Uterus (tissue), 4 donors: Measurements from ENCODE around the gene PLCXD3. TPM values are rescaled to one million over a fixed set of nuclear protein-coding genes. Genes with fewer than 3 reads are reported as not detected.

ENCODE experiments used
- DNase-seq, 2 donors: peaks; one replicate each; pipeline ENCODE4 v3.0.0-alpha.2; 2019 to 2020
- H3K27ac ChIP-seq, 2 donors: fragments of 200-600 bp; sonication (generic); 1 replicate in 1 of 2; 2 replicates in 1 of 2; pipeline ENCODE4 v1.5.1; 2016 to 2018
- H3K27me3 ChIP-seq, 2 donors: fragments of 200-600 bp; sonication (generic); one replicate each; pipeline ENCODE4 v1.5.1; 2018 to 2019; ENCODE audit warnings: control low read depth in 1 of 2
- H3K36me3 ChIP-seq, 2 donors: fragments of 200-600 bp; sonication (generic); one replicate each; pipeline ENCODE4 v1.5.1; 2019; ENCODE audit warnings: control low read depth in 1 of 2
- H3K4me1 ChIP-seq, 2 donors: fragments of 200-600 bp; sonication (generic); one replicate each; pipeline ENCODE4 v1.5.1; 2018 to 2019; ENCODE audit warnings: control low read depth in 1 of 2
- H3K4me3 ChIP-seq, 2 donors: fragments of 200-600 bp; sonication (generic); 1 replicate in 1 of 2; 2 replicates in 1 of 2; pipeline ENCODE4 v1.5.1; 2018 to 2019; ENCODE audit warnings: mild to moderate bottlenecking in 1 of 2
- H3K9me3 ChIP-seq, 2 donors: fragments of 200-600 bp; sonication (generic); one replicate each; pipeline ENCODE4 v1.5.1; 2019; ENCODE audit warnings: control low read depth in 1 of 2
- CTCF ChIP-seq, 4 experiments: fragments of 200-600 bp in 2 of 4; fragments of 450-650 bp in 2 of 4; sonication (generic) in 2 of 4; IDR thresholded peaks; one replicate each; pipeline ENCODE4 v1.5.1; 2016 to 2019; ENCODE audit warnings: antibody characterized with exemption in 4 of 4, mild to moderate bottlenecking in 2 of 4, moderate library complexity in 1 of 4
- POLR2A ChIP-seq, 2 donors: fragments of 450-650 bp; IDR thresholded peaks; one replicate each; pipeline ENCODE4 v1.6.1; 2016; ENCODE audit warnings: antibody characterized with exemption in 2 of 2, mild to moderate bottlenecking in 1 of 2, moderate library complexity in 1 of 2
- intact Hi-C: fragments of 100-400 bp; cut with DNase I; formaldehyde crosslinking; loops from one replicate; pipeline ENCODE4 v1.15.1; 2023; ENCODE audit warnings: low total_unique reads
- total RNA-seq, 4 donors: library from RNA; depleted of rRNA in 3 of 4; stranded (reverse); fragments of >200 nt in 3 of 4; gene quantifications; one replicate each; pipeline versions ENCODE4 v1.1.0 to v1.2.4, GENCODE V29; 2014 to 2023
- donor health status: DM: yes; HTN: yes; CAD: no.

The PLCXD3 gene
- total RNA-seq, 4 donors from 2014 or later = 0.55 to 13.2 (median 7.5) TPM

GRCh38 chr5:41408676-41409443 lies 101.5 kb downstream of the PLCXD3 start:
- Histone ChIP-seq H3K4me3 (no peak overlapping the region), H3K36me3 (no peaks in the 10 kb centered on the region), H3K27me3 (no peaks in the 10 kb centered on the region), H3K9me3 (no peaks in the 10 kb centered on the region), H3K4me1 (no peaks in the 10 kb centered on the region), H3K27ac (no peak overlapping the region)
- no peak for DNase-seq
- TF ChIP-seq CTCF (IDR thresholded peaks at IDR 0.05) (no peak), POLR2A (IDR thresholded peaks at IDR 0.05) (no peak)
- intact Hi-C loops = no loop called here

DNA sequence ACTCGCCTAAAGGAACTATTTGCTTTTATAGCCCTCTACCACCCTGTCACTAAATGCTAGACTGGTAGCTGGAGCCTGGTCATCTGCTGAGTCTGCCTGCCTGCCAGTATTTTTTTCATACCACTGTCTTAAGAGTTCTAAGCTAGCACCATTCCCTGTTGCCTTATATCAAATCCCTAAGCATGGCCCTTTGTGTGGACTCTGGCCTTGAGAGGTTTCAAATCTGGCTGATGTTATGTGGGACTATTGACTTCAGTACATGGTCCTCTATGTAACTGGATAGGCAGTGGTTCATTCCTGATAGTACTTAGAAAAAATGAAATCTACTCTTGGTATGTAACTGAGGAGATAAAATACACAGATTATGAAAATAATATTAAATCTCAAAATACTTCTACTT lies 103.5 kb downstream of the PLCXD3 start:
- no peak overlapping the region for H3K4me3 ChIP-seq
- TF ChIP-seq POLR2A (IDR thresholded peaks at IDR 0.05) (no peak), CTCF (IDR thresholded peaks at IDR 0.05) (no peak)
- no peak for DNase-seq
- H3K27ac ChIP-seq = no peak overlapping the region
- no peaks in the 10 kb centered on the region for H3K36me3 ChIP-seq
- H3K27me3 ChIP-seq = no peaks in the 10 kb centered on the region
- H3K9me3 ChIP-seq = no peaks in the 10 kb centered on the region
- H3K4me1 ChIP-seq = no peaks in the 10 kb centered on the region
- intact Hi-C loops = no loop called here

DNA sequence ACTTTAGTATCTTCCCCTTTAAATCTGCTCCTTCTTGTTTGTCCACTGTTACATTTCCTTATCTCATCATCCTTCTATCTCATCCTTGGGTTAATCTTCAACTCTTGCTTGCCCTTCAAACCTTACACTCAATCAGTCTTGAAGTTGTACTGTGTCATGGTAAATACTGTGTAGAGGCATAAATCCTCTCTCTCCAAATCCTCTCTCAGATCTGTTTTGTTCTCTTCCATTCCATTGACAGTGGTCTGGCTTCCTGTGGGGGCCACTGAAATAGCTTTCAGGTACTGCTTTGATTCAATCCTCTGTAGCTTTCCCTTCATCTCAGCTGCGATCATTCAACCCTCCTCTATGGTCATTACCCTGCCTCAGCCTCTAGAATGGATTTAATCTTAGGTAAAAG lies 104.0 kb downstream of the PLCXD3 start:
- Histone ChIP-seq H3K27ac (no peak overlapping the region), H3K4me3 (no peak overlapping the region), H3K4me1 (no peaks in the 10 kb centered on the region), H3K36me3 (no peaks in the 10 kb centered on the region), H3K27me3 (no peaks in the 10 kb centered on the region), H3K9me3 (no peaks in the 10 kb centered on the region)
- TF ChIP-seq CTCF (IDR thresholded peaks at IDR 0.05) (no peak), POLR2A (IDR thresholded peaks at IDR 0.05) (no peak)
- intact Hi-C loops = no loop called here
- DNase-seq = no peak

GRCh38 chr5:41404757-41405156 lies 105.6 kb downstream of the PLCXD3 start:
- no peak overlapping the region for H3K27ac ChIP-seq
- no peaks in the 10 kb centered on the region for H3K9me3 ChIP-seq
- H3K27me3 ChIP-seq = no peaks in the 10 kb centered on the region
- H3K4me1 ChIP-seq = no peaks in the 10 kb centered on the region
- TF ChIP-seq POLR2A (IDR thresholded peaks at IDR 0.05) = no peak
- TF ChIP-seq CTCF (IDR thresholded peaks at IDR 0.05) = no peak
- no peak for DNase-seq
- no peak overlapping the region for H3K4me3 ChIP-seq
- intact Hi-C loops = no loop called here
- H3K36me3 ChIP-seq = no peaks in the 10 kb centered on the region

DNA sequence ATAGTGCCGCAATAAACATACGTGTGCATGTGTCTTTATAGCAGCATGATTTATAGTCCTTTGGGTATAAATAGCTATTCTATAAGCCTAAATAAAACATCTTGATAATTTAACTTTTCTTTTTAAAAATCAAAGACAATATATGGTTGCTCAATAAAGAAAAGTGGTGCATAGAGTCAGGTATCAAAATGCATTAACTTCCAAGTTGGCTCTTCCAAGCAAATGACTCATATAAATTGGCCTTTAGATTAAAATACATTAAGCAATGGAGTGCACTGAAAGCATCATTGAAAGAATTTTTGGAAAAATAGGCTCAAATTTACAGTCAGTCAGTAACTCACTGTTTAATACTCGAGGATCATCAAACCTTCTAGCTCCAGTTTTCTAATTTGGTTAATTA lies 106.6 kb downstream of the PLCXD3 start:
- Histone ChIP-seq H3K9me3 (peaks cover 0 to 7% of the 10 kb centered on the region in 2 donors), H3K36me3 (no peaks in the 10 kb centered on the region), H3K4me1 (no peaks in the 10 kb centered on the region), H3K27ac (no peak overlapping the region), H3K27me3 (no peaks in the 10 kb centered on the region), H3K4me3 (no peak overlapping the region)
- TF ChIP-seq POLR2A (IDR thresholded peaks at IDR 0.05) (no peak), CTCF (IDR thresholded peaks at IDR 0.05) (no peak)
- no peak for DNase-seq
- intact Hi-C loops = no loop called here
